GM18505 (cell line): ENCODE results near the gene METTL18.

ENCODE experiments used
- ATAC-seq: cut with Tn5 transposase; IDR thresholded peaks from one replicate; pipeline ENCODE4 v1.9.1; 2021; ENCODE audit not compliant: unreplicated experiment
- POLR2A ChIP-seq: IDR thresholded peaks from 4 replicates; pipeline ENCODE4 v1.6.1; 2011; ENCODE audit warnings: borderline replicate concordance; ENCODE audit not compliant: insufficient read depth, insufficient read length; ENCODE audit errors: extremely low read depth

METTL18 gene

DNA sequence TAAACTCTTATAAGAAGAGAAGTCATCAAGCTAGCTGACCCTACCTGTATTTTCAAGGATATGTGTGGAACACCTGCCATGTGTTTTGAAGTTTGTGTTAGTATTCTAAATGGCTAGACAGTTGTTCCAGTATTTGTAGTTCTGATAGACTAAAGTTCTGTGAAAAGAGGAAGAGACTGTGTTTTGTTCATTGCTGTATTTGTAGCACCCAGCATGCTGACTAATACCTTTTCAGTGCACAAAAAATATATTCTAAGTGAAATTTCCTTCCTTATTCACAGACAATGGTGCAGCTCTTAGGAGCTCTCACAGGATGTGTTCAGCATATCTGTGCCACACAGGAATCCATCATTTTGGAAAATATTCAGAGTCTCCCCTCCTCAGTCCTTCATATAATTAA lies 8.2 kb upstream of the METTL18 start:
- TF ChIP-seq POLR2A, result no peak

DNA sequence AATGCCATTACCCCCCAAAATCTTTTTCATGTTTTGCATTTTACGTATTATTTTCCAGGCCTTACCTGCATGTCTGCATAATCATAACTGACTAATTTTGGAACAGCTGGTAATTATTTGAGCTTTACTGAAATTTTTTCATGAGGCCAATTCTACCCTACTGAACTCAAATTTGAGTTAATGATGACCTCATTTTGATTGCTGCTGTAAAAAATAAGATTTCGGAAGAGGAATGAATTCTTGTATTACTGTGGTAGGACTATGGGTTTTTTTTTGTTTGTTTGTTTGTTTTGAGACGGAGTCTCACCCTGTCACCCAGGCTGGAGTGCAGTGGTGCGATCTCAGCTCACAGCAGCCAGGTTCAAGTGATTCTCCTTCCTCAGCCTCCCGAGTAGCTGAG lies 2.6 kb upstream of the METTL18 start:
- no peak for ATAC-seq
- no peak for TF ChIP-seq POLR2A

More for the DNA sequence above, 8.2 kb upstream of the METTL18 start:
- ATAC-seq, result no peak

DNA sequence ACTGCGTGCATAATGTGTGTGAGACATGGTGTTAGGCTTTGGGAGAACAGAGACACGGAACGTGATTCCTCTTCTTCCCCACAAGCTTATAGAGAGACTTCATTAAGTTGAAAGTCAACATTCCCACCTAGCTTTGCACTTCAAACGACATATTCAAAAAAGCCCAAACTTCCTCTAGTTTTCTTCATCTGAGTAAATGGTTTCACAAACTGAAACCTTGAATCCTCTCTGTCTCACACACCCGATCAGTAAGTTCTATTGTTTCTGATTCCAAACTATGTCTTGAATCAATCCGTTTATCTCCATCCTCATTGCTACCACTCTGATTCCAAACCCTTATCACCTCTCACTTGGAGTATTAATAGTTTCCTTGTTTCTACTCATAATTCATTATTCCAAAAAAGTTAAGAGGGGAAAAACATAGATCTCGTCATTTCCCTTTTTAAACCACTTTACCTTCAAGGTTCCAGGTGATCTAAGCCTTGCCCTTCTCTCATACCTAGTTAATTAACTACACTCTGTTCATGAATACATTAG lies 1.6 kb upstream of the METTL18 start:
- ATAC-seq, result no peak
- no peak for TF ChIP-seq POLR2A

DNA sequence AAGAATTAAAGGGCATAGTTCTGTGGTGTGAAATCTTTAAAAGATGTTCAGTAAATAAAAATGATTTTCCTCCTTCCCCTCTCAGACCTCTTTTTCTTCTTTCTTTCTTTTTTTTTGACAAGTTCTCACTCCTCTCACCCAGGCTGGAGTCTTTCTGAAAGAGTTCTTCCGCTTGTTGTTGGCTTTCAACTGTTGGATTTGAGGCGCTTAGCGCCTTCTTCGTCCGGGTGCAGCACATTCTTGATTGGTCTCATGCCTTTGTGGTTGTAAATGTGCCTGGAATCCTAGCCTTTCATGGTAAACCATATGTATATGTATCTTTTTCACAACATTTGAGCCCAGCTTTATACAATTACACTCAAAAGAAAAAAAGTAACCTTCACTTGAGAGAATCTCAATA lies 980 bp upstream of the METTL18 start:
- TF ChIP-seq POLR2A, result no peak
- ATAC-seq, result no peak

DNA sequence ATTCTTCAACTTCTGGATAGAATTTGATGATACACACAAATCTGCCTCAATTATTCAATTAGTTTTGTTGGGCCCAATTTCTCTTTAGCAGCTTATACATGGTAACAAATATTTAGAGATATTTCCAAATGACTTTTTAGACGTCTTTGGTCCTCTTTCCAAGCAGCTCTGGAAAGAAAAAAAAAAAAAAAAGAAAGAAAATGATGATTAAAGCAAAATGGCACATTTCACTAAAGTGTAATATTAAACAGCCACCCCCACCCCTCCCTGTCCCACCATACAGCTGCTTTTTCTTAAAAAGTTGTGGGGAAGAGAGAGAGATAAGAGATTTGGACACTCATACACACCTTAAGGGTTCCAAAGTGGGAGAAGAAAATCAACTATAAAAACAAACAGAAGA lies 977 bp downstream of the METTL18 start:
- ATAC-seq, result no peak
- no peak for TF ChIP-seq POLR2A

DNA sequence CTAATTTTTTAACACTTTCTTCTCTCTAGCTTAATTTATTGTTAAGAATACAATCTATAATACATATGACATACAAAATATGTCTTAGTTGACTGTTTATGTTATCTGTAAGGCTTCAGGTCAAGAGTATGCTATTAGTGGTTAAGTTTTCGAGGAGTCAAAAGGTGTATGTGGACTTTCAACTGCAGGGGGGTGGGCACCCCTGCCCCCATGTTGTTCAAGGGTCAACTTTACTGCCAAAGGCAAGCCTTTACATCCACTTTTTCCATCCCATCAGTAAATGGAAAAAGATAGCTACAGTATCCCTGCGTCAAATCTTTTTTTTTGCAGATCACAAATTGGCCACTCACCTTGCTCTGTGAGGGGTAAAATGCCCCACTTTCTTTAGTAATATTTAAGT lies 6.3 kb downstream of the METTL18 start:
- no peak for TF ChIP-seq POLR2A
- ATAC-seq, result no peak

DNA sequence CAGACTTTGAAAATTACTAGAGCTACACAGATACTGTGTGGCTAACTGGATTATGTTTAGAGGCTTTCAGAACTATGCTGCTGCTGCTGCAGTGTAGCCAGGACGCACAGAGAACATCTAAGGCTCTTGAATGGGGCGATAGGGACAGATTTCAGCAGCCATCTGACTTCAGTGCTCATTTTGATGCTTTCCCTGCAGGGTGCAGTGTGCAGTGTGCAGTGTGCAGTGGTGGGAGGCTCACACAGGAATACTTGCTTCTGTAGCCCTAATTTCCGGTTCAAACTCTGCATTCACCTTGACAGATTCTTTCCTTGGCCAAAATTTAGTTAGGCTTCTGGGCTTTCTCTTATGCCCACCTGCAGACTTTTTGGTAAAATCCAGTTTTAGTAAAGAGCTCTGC lies 7.7 kb downstream of the METTL18 start:
- no peak for ATAC-seq
- no peak for TF ChIP-seq POLR2A

DNA sequence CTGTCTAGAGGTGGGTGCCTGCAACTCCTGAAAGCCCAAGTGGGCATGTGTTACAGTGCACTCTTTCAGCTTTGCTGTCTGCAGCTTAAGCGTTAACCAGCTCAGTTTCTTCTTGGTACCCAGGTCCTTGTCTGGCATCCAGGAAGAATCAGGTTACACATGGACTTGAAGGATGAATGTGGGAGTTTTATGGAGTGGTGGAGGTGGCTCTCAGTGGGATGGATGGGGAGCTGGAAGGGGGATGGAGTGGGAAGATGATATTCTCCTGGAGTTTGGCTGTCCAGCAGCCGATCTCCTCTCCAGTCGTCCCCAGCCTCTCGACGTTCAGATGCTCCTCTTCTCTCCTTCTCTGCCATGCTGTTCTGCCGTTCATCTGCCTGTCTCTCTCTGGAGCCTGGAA lies 9.4 kb downstream of the METTL18 start:
- no peak for ATAC-seq
- TF ChIP-seq POLR2A, result no peak

DNA sequence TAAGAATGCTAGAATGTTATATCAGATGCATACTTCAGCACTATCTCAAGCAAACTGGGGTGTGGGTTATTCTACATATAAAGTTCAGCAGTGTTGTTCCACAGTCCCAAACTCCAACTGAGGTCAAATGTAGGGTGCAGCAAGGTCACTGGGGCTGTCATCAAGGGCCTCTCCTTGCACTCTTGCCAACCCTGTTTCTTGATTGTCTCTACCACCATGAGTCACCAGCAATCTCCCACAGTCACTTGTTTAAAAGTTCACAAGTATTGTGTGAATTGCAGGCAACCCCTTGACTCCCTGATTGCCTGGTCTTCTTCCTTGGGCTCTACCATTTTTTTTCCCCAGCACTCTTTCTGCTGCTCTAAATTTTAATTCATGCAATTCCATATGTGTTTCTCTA lies 10.6 kb downstream of the METTL18 start:
- ATAC-seq, result no peak
- TF ChIP-seq POLR2A, result no peak

DNA sequence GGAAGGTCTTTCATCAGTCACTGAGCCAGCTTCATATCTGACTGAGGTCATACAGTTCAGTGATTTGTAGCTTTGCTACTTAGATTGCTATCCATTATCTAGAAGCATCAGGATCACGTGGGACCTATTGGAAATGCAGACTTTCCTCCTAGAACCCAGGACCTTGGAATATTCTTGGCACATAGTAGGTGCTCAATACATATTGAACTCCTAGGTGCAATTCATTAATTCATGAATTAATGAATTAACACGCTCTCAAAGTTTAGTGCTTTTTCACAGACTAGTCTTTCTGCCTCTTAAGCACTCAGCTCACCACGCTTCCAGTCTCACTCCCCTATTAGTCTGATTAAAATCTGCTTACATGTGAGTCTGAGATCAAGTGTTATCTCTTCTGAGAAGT lies 12.1 kb downstream of the METTL18 start:
- TF ChIP-seq POLR2A, result no peak

DNA sequence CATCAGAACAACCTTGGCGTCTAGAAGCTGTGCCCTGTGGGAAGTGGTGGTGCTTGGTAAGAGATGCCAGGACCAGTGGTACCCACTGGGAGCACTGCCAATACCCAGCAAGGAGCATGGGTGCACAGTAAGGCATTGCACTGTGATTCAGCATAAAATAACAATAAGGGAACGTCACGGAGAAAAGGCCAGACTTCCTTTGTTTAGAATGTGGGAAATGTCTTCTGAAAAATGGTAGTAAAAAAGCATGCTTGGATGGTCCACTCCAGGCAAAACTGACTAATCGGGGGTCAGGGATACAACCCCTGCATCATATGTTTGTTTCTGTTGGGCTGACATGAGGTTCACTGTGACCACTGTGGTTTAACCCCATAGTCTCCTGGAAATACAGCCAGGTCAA lies 14.7 kb downstream of the METTL18 start:
- no peak for TF ChIP-seq POLR2A
- no peak for ATAC-seq

More for the DNA sequence above, 12.1 kb downstream of the METTL18 start:
- no peak for ATAC-seq

DNA sequence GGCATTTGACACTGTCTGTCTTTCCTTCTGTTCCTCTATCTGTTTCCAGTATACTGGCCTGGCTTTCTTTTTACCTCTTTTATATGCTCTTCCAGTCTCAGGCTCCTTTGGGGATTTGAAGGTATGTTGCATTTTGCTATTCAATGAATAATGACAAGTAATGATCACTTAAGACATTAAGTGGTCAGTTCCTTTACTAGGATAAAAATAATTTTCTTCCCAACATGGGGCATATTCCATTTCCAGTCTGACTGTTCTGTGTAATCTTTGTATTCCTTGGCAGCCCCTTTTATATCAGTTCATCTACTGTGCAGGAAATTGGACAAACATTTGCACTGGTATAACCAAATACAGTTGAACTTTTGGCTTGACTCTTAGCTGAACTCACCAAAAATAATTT lies 15.6 kb downstream of the METTL18 start:
- TF ChIP-seq POLR2A, result no peak
- ATAC-seq, result no peak

DNA sequence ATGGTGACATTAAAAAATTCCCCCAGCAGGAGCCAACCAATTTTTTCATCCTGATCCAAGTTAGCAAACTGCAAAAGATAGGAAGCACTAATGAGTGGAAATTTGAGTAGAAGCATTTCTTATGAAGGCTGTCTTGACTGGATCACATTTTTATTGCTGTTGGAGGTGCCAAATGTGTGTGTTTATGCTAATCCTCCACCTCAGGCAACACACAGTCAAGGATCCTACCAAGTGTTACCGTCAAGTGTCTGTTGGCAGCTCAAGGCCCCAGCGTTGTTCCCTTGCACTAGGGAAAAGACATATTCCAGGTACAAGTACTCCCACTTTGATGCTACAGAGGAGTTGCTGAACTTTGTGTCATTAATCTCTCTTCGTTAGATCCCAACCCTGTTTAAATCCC lies 18.3 kb downstream of the METTL18 start:
- no peak for TF ChIP-seq POLR2A

DNA sequence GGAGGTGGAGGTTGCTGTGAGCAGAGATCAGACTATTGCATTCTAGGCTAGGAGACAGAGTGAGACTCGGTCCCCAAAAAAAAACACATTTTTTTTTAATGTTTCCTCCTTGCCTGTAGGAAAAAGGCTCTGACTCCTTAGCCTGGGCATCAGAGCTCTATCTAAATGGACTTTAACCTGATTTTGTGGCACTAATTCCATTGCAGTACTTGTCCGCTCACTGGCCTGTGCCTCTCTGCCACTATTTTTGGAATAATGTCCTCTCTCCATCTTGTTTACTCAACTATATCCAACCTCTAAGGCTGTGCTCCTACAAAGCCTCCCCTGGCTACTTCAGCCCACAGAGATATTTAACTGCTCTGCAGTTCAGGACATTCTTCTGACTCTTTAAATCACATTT lies 26.5 kb downstream of the METTL18 start:
- TF ChIP-seq POLR2A, result no peak
- no peak for ATAC-seq

More for the DNA sequence above, 18.3 kb downstream of the METTL18 start:
- no peak for ATAC-seq
